Measurements from ENCODE around the gene LRRN2.

The LRRN2 gene

GRCh38 chr1:204673909-204674649 is 11.5 kb downstream of the LRRN2 start:
- Mint-ChIP-seq H3K27ac (no peak overlapping the region), H3K36me3 (ENCODE audit: insufficient read depth) (no peaks in the 10 kb centered on the region), H3K27me3 (peaks cover 27 to 37% of the 10 kb centered on the region in 2 donors), H3K4me3 (no peak overlapping the region), H3K4me1 (ENCODE audit: low read depth in 2 of 2) (no peaks in the 10 kb centered on the region), H3K9me3 (no peaks in the 10 kb centered on the region)
- DNase-seq (no peak), ATAC-seq (replicated peaks) (no peak)

GRCh38 chr1:204673209-204673608 is 12.3 kb downstream of the LRRN2 start:
- H3K9me3 Mint-ChIP-seq = no peaks in the 10 kb centered on the region
- H3K27ac Mint-ChIP-seq = no peak overlapping the region
- peaks cover 19 to 28% of the 10 kb centered on the region in 2 donors for H3K27me3 Mint-ChIP-seq
- no peak overlapping the region for H3K4me3 Mint-ChIP-seq
- no peaks in the 10 kb centered on the region for H3K36me3 Mint-ChIP-seq (ENCODE audit: insufficient read depth)
- ATAC-seq (replicated peaks) (no peak), DNase-seq (no peak)
- no peaks in the 10 kb centered on the region for H3K4me1 Mint-ChIP-seq (ENCODE audit: low read depth in 2 of 2)

- H3K4me3 Mint-ChIP-seq = no peak overlapping the region
- ATAC-seq (replicated peaks) = no peak
- H3K36me3 Mint-ChIP-seq (ENCODE audit: insufficient read depth) = no peaks in the 10 kb centered on the region
- no peak overlapping the region for H3K27ac Mint-ChIP-seq
- H3K4me1 Mint-ChIP-seq (ENCODE audit: low read depth in 2 of 2) = no peaks in the 10 kb centered on the region
- no peaks in the 10 kb centered on the region for H3K9me3 Mint-ChIP-seq
- no peak for DNase-seq
- peaks cover 19 to 22% of the 10 kb centered on the region in 2 donors for H3K27me3 Mint-ChIP-seq
Measured at GRCh38 chr1:204672482-204673121, 12.9 kb downstream of the LRRN2 start.

GRCh38 chr1:204672069-204672468 is 13.5 kb downstream of the LRRN2 start:
- no peak overlapping the region for H3K27ac Mint-ChIP-seq
- H3K27me3 Mint-ChIP-seq = peaks cover 16 to 17% of the 10 kb centered on the region in 2 donors
- no peak overlapping the region for H3K4me3 Mint-ChIP-seq
- no peak for ATAC-seq (replicated peaks)
- H3K9me3 Mint-ChIP-seq = no peaks in the 10 kb centered on the region
- no peaks in the 10 kb centered on the region for H3K36me3 Mint-ChIP-seq (ENCODE audit: insufficient read depth)
- H3K4me1 Mint-ChIP-seq (ENCODE audit: low read depth in 2 of 2) = no peaks in the 10 kb centered on the region
- DNase-seq = no peak

GRCh38 chr1:204670152-204670927 is 15.2 kb downstream of the LRRN2 start:
- H3K4me3 Mint-ChIP-seq = no peak overlapping the region
- no peaks in the 10 kb centered on the region for H3K4me1 Mint-ChIP-seq (ENCODE audit: low read depth in 2 of 2)
- no peak overlapping the region for H3K27ac Mint-ChIP-seq
- H3K36me3 Mint-ChIP-seq (ENCODE audit: insufficient read depth) = no peaks in the 10 kb centered on the region
- peaks cover 5 to 14% of the 10 kb centered on the region in 2 donors for H3K27me3 Mint-ChIP-seq
- ATAC-seq (replicated peaks) (no peak), DNase-seq (no peak)
- H3K9me3 Mint-ChIP-seq = no peaks in the 10 kb centered on the region

GRCh38 chr1:204669579-204669978 is 16.0 kb downstream of the LRRN2 start:
- peaks cover 10 to 22% of the 10 kb centered on the region in 2 donors for H3K27me3 Mint-ChIP-seq

GRCh38 chr1:204664384-204664651 is 21.2 kb downstream of the LRRN2 start:
- Mint-ChIP-seq H3K27me3 (peaks cover 27 to 42% of the 10 kb centered on the region in 2 donors), H3K4me1 (ENCODE audit: low read depth in 2 of 2) (no peaks in the 10 kb centered on the region), H3K27ac (no peak overlapping the region), H3K4me3 (no peak overlapping the region), H3K36me3 (ENCODE audit: insufficient read depth) (no peaks in the 10 kb centered on the region), H3K9me3 (no peaks in the 10 kb centered on the region)
- ATAC-seq (replicated peaks) = no peak
- DNase-seq = no peak

More at GRCh38 chr1:204669579-204669978, 16.0 kb downstream of the LRRN2 start:
- no peak for ATAC-seq (replicated peaks)
- DNase-seq = no peak
- Mint-ChIP-seq H3K9me3 (no peaks in the 10 kb centered on the region), H3K4me3 (no peak overlapping the region), H3K4me1 (ENCODE audit: low read depth in 2 of 2) (no peaks in the 10 kb centered on the region), H3K27ac (no peak overlapping the region), H3K36me3 (ENCODE audit: insufficient read depth) (no peaks in the 10 kb centered on the region)

GRCh38 chr1:204663644-204664383 is 21.7 kb downstream of the LRRN2 start:
- DNase-seq (no peak), ATAC-seq (replicated peaks) (no peak)
- H3K27ac Mint-ChIP-seq = no peak overlapping the region
- H3K36me3 Mint-ChIP-seq (ENCODE audit: insufficient read depth) = no peaks in the 10 kb centered on the region
- H3K4me3 Mint-ChIP-seq = no peak overlapping the region
- H3K4me1 Mint-ChIP-seq (ENCODE audit: low read depth in 2 of 2) = no peaks in the 10 kb centered on the region
- H3K9me3 Mint-ChIP-seq = no peaks in the 10 kb centered on the region
- peaks cover 27 to 42% of the 10 kb centered on the region in 2 donors for H3K27me3 Mint-ChIP-seq

- Mint-ChIP-seq H3K27ac (no peak overlapping the region), H3K4me1 (ENCODE audit: low read depth in 2 of 2) (no peaks in the 10 kb centered on the region), H3K36me3 (ENCODE audit: insufficient read depth) (no peaks in the 10 kb centered on the region), H3K27me3 (peaks cover 27 to 35% of the 10 kb centered on the region in 2 donors), H3K9me3 (no peaks in the 10 kb centered on the region), H3K4me3 (no peak overlapping the region)
- DNase-seq (no peak), ATAC-seq (replicated peaks) (no peak)
Measured at GRCh38 chr1:204662530-204662929, 23.0 kb downstream of the LRRN2 start.

- no peaks in the 10 kb centered on the region for H3K36me3 Mint-ChIP-seq (ENCODE audit: insufficient read depth)
- no peak overlapping the region for H3K4me3 Mint-ChIP-seq
- DNase-seq (no peak), ATAC-seq (replicated peaks) (no peak)
- H3K4me1 Mint-ChIP-seq (ENCODE audit: low read depth in 2 of 2) = no peaks in the 10 kb centered on the region
- no peaks in the 10 kb centered on the region for H3K9me3 Mint-ChIP-seq
- peak overlapping the region in 1 of 2 donors; percentile 3 for H3K27ac Mint-ChIP-seq
- H3K27me3 Mint-ChIP-seq = peaks cover 37 to 42% of the 10 kb centered on the region in 2 donors
Measured at GRCh38 chr1:204660509-204660908, 25.0 kb downstream of the LRRN2 start.

GRCh38 chr1:204659056-204659455 is 26.5 kb downstream of the LRRN2 start:
- H3K4me1 Mint-ChIP-seq (ENCODE audit: low read depth in 2 of 2) = no peaks in the 10 kb centered on the region
- no peaks in the 10 kb centered on the region for H3K36me3 Mint-ChIP-seq (ENCODE audit: insufficient read depth)
- ATAC-seq (replicated peaks) (no peak), DNase-seq (no peak)
- H3K9me3 Mint-ChIP-seq = no peaks in the 10 kb centered on the region
- H3K27ac Mint-ChIP-seq = no peak overlapping the region
- H3K27me3 Mint-ChIP-seq = peaks cover 34 to 38% of the 10 kb centered on the region in 2 donors
- H3K4me3 Mint-ChIP-seq = no peak overlapping the region

GRCh38 chr1:204658295-204658694 is 27.2 kb downstream of the LRRN2 start:
- ATAC-seq (replicated peaks) (no peak), DNase-seq (no peak)
- H3K4me1 Mint-ChIP-seq (ENCODE audit: low read depth in 2 of 2) = no peaks in the 10 kb centered on the region
- H3K27me3 Mint-ChIP-seq = peaks cover 27 to 35% of the 10 kb centered on the region in 2 donors
- no peaks in the 10 kb centered on the region for H3K9me3 Mint-ChIP-seq
- H3K36me3 Mint-ChIP-seq (ENCODE audit: insufficient read depth) = no peaks in the 10 kb centered on the region
- H3K4me3 Mint-ChIP-seq = no peak overlapping the region
- no peak overlapping the region for H3K27ac Mint-ChIP-seq

- ATAC-seq (replicated peaks) = no peak
- Mint-ChIP-seq H3K27ac (no peak overlapping the region), H3K4me3 (no peak overlapping the region), H3K9me3 (no peaks in the 10 kb centered on the region), H3K36me3 (ENCODE audit: insufficient read depth) (no peaks in the 10 kb centered on the region), H3K4me1 (ENCODE audit: low read depth in 2 of 2) (no peaks in the 10 kb centered on the region), H3K27me3 (peaks cover 37 to 69% of the 10 kb centered on the region in 2 donors)
- no peak for DNase-seq
Measured at GRCh38 chr1:204653590-204654340, 31.8 kb downstream of the LRRN2 start.

Measured in effector memory CD8-positive, alpha-beta T cell (primary cell).